Measurements from ENCODE around the gene CCNL2. TPM values are rescaled to one million over a fixed set of nuclear protein-coding genes. Genes with fewer than 3 reads are reported as not detected.

The CCNL2 gene
- total RNA-seq, 1 experiment from 2014 or later = 142 TPM

- POLR2A ChIA-PET = interaction anchor here (0.6 kb wide), 1 partner anchor 70 kb away, joined by 3 read pairs; no protein-coding TSS in a partner anchor
- DNase-seq (ENCODE audit: low spot score) = no peak
Observed at GRCh38 chr1:1373051-1373814, 25.9 kb downstream of the CCNL2 start.

GRCh38 chr1:1371746-1372711 lies 27.1 kb downstream of the CCNL2 start:
- H3K27ac Mint-ChIP-seq = no peak overlapping the region
- peaks cover 10% of the 10 kb centered on the region; the same call in 1 of the 2 replicates for H3K27me3 Mint-ChIP-seq (ENCODE audit: low read depth)
- peak; percentile 92 for DNase-seq (ENCODE audit: low spot score)
- H3K36me3 Mint-ChIP-seq = peaks cover 8% of the 10 kb centered on the region; the same call in 1 of the 2 replicates
- TF ChIP-seq ZNF532 (CRISPR knock-in tag; IDR thresholded peaks at IDR 0.05; ENCODE audit: borderline replicate concordance) (no peak), EMX1 (CRISPR knock-in tag; IDR thresholded peaks at IDR 0.05) (peak; percentile 32; the same call in 1 of the 2 replicates), NFYB (CRISPR knock-in tag; conservative IDR thresholded peaks at IDR 0.05; ENCODE audit: low read depth) (no peak), NR2C2 (CRISPR knock-in tag; IDR thresholded peaks at IDR 0.05) (no peak), RORB (CRISPR knock-in tag; IDR thresholded peaks at IDR 0.05) (no peak), ATF2 (CRISPR knock-in tag; IDR thresholded peaks at IDR 0.05; ENCODE audit: borderline replicate concordance, low read depth) (no peak), SMAD3 (CRISPR knock-in tag; IDR thresholded peaks at IDR 0.05; ENCODE audit: borderline replicate concordance) (no peak)
- TF ChIP-seq, protein P1, sequence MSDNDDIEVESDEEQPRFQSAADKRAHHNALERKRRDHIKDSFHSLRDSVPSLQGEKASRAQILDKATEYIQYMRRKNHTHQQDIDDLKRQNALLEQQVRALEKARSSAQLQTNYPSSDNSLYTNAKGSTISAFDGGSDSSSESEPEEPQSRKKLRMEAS (CRISPR knock-in tag; IDR thresholded peaks at IDR 0.05) = 0 out of 2 replicates have a peak, but pooled peaks have one; percentile 20
- TF ChIP-seq, protein P2, sequence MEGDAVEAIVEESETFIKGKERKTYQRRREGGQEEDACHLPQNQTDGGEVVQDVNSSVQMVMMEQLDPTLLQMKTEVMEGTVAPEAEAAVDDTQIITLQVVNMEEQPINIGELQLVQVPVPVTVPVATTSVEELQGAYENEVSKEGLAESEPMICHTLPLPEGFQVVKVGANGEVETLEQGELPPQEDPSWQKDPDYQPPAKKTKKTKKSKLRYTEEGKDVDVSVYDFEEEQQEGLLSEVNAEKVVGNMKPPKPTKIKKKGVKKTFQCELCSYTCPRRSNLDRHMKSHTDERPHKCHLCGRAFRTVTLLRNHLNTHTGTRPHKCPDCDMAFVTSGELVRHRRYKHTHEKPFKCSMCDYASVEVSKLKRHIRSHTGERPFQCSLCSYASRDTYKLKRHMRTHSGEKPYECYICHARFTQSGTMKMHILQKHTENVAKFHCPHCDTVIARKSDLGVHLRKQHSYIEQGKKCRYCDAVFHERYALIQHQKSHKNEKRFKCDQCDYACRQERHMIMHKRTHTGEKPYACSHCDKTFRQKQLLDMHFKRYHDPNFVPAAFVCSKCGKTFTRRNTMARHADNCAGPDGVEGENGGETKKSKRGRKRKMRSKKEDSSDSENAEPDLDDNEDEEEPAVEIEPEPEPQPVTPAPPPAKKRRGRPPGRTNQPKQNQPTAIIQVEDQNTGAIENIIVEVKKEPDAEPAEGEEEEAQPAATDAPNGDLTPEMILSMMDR (IDR thresholded peaks at IDR 0.05) = peak; percentile 90
- POLR2A ChIA-PET = interaction anchor here (0.6 to 1.4 kb wide), 6 partner anchors 14 to 71 kb away, joined by 3 to 4 read pairs (median 3); partner anchors contain the start of gene CCNL2
- H3K4me1 Mint-ChIP-seq = peaks cover 3% of the 10 kb centered on the region; the same call in 1 of the 2 replicates
- CTCF ChIA-PET = interaction anchor here (0.5 to 2.2 kb wide), 16 partner anchors 10 to 167 kb away, joined by 3 to 12 read pairs (median 4); partner anchors contain the start of genes CCNL2 and MXRA8
- peak; percentile 54 for ATAC-seq
- peak overlapping the region; percentile 82 for H3K4me3 Mint-ChIP-seq
- H3K9me3 Mint-ChIP-seq = no peaks in the 10 kb centered on the region

More at GRCh38 chr1:1373051-1373814, 25.9 kb downstream of the CCNL2 start:
- H3K27ac Mint-ChIP-seq = no peak overlapping the region; the same call in 1 of the 2 replicates
- H3K36me3 Mint-ChIP-seq = peaks cover 8% of the 10 kb centered on the region; the same call in 1 of the 2 replicates
- H3K4me3 Mint-ChIP-seq = peak overlapping the region; percentile 82
- H3K9me3 Mint-ChIP-seq = no peaks in the 10 kb centered on the region
- H3K27me3 Mint-ChIP-seq (ENCODE audit: low read depth) = peaks cover 5% of the 10 kb centered on the region; the same call in 1 of the 2 replicates
- peaks cover 3% of the 10 kb centered on the region; the same call in 1 of the 2 replicates for H3K4me1 Mint-ChIP-seq
- no peak for ATAC-seq
- no peak for TF ChIP-seq NR2C2 (CRISPR knock-in tag; IDR thresholded peaks at IDR 0.05)
- no peak for TF ChIP-seq JAZF1 (CRISPR knock-in tag; IDR thresholded peaks at IDR 0.05)
- no peak for TF ChIP-seq OVOL2 (CRISPR knock-in tag; IDR thresholded peaks at IDR 0.05; ENCODE audit: borderline replicate concordance)
- no peak for TF ChIP-seq GRHL2 (CRISPR knock-in tag; IDR thresholded peaks at IDR 0.05; ENCODE audit: insufficient replicate concordance, severe bottlenecking)
- no peak for TF ChIP-seq ERG (CRISPR knock-in tag; IDR thresholded peaks at IDR 0.05)
- TF ChIP-seq ZNF263 (CRISPR knock-in tag; IDR thresholded peaks at IDR 0.05; ENCODE audit: low read depth) = no peak
- TF ChIP-seq ATF1 (CRISPR knock-in tag; IDR thresholded peaks at IDR 0.05) = no peak
- TF ChIP-seq EMX1 (CRISPR knock-in tag; IDR thresholded peaks at IDR 0.05) = no peak
- CTCF ChIA-PET = interaction anchor here (0.9 to 2.0 kb wide), 4 partner anchors 21 to 132 kb away, joined by 3 to 10 read pairs (median 3); partner anchors contain the start of gene CCNL2

Data from WTC11 (cell line).